Endometrium (tissue), 2 donors: ENCODE data around the gene GATA3.

ENCODE experiments used
- FAIRE-seq: peaks from 2 replicates; lab custom pipeline; 2012; peaks lifted over from hg19 to GRCh38; lab: Jason Lieb, UNC
- donor health status: control.
- donor health status: control.

GATA3 gene

GRCh38 chr10:8037941-8038894, 16.3 kb upstream of the GATA3 start:
- no peak for FAIRE-seq

- FAIRE-seq: no peak
Observed at GRCh38 chr10:8039321-8039881, 15.1 kb upstream of the GATA3 start.

GRCh38 chr10:8040651-8041050, 13.8 kb upstream of the GATA3 start:
- no peak for FAIRE-seq

GRCh38 chr10:8041284-8041991, 13.1 kb upstream of the GATA3 start:
- no peak for FAIRE-seq

- FAIRE-seq: no peak
Observed at GRCh38 chr10:8041992-8042720, 12.3 kb upstream of the GATA3 start.

GRCh38 chr10:8042721-8043568, 11.5 kb upstream of the GATA3 start:
- FAIRE-seq: no peak

- FAIRE-seq: no peak
Observed at GRCh38 chr10:8043569-8044306, 10.8 kb upstream of the GATA3 start.

- FAIRE-seq: no peak
Observed at GRCh38 chr10:8044331-8044907, 10.1 kb upstream of the GATA3 start.

- FAIRE-seq: no peak
Observed at GRCh38 chr10:8044908-8045725, 9.4 kb upstream of the GATA3 start.

- no peak for FAIRE-seq
Observed at GRCh38 chr10:8045726-8046494, 8.6 kb upstream of the GATA3 start.

GRCh38 chr10:8047452-8048280, 6.8 kb upstream of the GATA3 start:
- FAIRE-seq: no peak

GRCh38 chr10:8048281-8049008, 6.0 kb upstream of the GATA3 start:
- FAIRE-seq: no peak

- FAIRE-seq: no peak
Observed at GRCh38 chr10:8049045-8049864, 5.2 kb upstream of the GATA3 start.

GRCh38 chr10:8049865-8050555, 4.5 kb upstream of the GATA3 start:
- FAIRE-seq: no peak

- no peak for FAIRE-seq
Observed at GRCh38 chr10:8050556-8051108, 3.9 kb upstream of the GATA3 start.
